ENCODE measurements around the gene RBM6.

DNA sequence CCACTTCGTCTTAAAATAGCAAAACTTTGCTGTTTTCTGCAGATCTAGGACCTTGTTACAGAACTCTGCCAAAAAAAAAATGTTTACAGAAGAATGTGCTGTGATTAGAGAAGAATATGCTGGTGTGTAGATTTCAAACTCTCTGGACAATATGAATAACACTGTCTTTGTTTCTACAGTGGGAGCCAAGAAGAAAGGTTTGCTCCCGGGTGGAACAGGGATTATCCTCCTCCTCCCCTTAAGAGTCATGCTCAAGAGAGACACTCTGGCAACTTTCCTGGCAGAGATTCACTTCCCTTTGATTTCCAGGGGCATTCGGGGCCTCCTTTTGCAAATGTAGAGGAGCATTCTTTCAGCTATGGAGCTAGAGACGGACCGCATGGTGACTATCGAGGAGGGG, 27.3 kb downstream of the RBM6 start:
- TF ChIP-seq POLR2AphosphoS5 (IDR thresholded peaks at IDR 0.05), result no peak
- TF ChIP-seq, protein P1, sequence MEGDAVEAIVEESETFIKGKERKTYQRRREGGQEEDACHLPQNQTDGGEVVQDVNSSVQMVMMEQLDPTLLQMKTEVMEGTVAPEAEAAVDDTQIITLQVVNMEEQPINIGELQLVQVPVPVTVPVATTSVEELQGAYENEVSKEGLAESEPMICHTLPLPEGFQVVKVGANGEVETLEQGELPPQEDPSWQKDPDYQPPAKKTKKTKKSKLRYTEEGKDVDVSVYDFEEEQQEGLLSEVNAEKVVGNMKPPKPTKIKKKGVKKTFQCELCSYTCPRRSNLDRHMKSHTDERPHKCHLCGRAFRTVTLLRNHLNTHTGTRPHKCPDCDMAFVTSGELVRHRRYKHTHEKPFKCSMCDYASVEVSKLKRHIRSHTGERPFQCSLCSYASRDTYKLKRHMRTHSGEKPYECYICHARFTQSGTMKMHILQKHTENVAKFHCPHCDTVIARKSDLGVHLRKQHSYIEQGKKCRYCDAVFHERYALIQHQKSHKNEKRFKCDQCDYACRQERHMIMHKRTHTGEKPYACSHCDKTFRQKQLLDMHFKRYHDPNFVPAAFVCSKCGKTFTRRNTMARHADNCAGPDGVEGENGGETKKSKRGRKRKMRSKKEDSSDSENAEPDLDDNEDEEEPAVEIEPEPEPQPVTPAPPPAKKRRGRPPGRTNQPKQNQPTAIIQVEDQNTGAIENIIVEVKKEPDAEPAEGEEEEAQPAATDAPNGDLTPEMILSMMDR (IDR thresholded peaks at IDR 0.05), result no peak
